Measurements from ENCODE around the gene TBPL1. TPM values are rescaled to one million over a fixed set of nuclear protein-coding genes. Genes with fewer than 3 reads are reported as not detected.

The TBPL1 gene
- total and polyA plus RNA-seq, 7 donors = 6.6 to 26.4 (median 13.2) TPM

DNA sequence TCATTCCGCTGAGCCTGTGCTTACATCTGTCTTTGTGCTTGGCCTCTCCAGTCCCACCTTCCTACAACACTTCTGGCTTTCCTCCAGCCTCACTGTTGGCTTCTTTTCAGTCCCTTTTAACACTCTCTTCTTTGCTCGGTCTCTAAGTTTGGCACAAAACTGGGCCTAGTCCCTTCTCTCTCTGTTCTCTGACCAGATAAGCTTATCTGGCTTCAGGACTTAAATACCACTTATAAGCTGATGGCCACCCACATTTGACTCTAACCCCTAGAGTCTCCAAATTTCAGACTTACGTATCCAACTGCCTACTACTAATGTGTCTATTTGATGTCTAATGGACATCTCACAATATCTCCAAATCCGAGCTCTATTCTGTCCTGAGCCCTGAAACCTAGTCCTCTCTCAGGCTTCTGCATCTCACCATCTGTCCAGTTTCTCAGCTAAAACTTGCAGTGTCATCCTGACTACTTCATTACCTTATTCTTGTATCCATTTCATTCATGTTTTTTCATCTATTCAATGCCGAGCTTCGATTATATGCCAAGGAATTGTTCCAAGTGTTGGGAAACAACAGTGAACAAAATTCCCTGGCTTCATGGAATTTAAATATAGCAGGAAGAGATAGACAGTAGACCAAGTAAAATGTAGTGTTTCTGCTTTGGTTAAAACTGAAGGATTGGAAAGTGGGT, 40.1 kb downstream of the TBPL1 start:
- DNase-seq = no peak
- WGBS, 2 donors = 90 to 95% methylated on average over 6 of the region's 6 CpGs
- Histone ChIP-seq H3K36me3 (peaks cover 0 to 4% (median 0%) of the 10 kb centered on the region in 4 donors), H3K4me1 (peaks cover 0 to 36% (median 22%) of the 10 kb centered on the region in 4 donors), H3K27me3 (no peaks in the 10 kb centered on the region), H3K4me3 (no peak overlapping the region), H3K9me3 (no peaks in the 10 kb centered on the region), H3K27ac (peak overlapping the region in 3 of 4 donors; percentile 6 to 57 (median 34))
- intact Hi-C loops (cut with DNase I) = no loop called here
- TF ChIP-seq POLR2A (IDR thresholded peaks at IDR 0.05) = no peak
- TF ChIP-seq, protein P1, sequence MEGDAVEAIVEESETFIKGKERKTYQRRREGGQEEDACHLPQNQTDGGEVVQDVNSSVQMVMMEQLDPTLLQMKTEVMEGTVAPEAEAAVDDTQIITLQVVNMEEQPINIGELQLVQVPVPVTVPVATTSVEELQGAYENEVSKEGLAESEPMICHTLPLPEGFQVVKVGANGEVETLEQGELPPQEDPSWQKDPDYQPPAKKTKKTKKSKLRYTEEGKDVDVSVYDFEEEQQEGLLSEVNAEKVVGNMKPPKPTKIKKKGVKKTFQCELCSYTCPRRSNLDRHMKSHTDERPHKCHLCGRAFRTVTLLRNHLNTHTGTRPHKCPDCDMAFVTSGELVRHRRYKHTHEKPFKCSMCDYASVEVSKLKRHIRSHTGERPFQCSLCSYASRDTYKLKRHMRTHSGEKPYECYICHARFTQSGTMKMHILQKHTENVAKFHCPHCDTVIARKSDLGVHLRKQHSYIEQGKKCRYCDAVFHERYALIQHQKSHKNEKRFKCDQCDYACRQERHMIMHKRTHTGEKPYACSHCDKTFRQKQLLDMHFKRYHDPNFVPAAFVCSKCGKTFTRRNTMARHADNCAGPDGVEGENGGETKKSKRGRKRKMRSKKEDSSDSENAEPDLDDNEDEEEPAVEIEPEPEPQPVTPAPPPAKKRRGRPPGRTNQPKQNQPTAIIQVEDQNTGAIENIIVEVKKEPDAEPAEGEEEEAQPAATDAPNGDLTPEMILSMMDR (IDR thresholded peaks at IDR 0.05) = no peak
- no peak for TF ChIP-seq EP300 (IDR thresholded peaks at IDR 0.05)
- TF ChIP-seq POLR2AphosphoS5 (IDR thresholded peaks at IDR 0.05) = no peak

DNA sequence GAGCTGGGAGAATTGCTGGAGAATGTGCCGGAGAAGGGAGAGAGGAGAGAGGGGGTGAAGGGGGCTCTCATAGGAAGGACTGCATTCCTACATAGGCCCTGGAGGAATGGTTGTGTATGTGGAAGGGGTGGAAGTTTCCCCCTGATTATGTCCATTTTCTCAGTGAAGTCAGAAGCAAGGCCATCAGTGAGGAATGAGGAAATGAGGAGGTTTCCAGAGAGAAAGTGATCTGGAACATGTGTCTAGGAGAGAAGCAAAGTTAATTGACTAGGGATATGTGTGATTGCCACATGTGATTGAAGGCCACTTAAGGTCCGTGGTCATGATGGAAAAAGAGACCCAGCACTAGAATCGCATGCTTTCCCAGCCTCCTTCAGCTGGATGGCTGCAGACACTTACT, 42.3 kb downstream of the TBPL1 start:
- no peak for DNase-seq
- 82 to 89% methylated on average over 3 of the region's 3 CpGs for WGBS, 2 donors
- Histone ChIP-seq H3K4me1 (peaks cover 0 to 36% (median 22%) of the 10 kb centered on the region in 4 donors), H3K27ac (no peak overlapping the region), H3K36me3 (no peaks in the 10 kb centered on the region), H3K4me3 (no peak overlapping the region), H3K9me3 (no peaks in the 10 kb centered on the region), H3K27me3 (no peaks in the 10 kb centered on the region)
- intact Hi-C loops (cut with DNase I) = no loop called here
- TF ChIP-seq EP300 (IDR thresholded peaks at IDR 0.05) = no peak
- no peak for TF ChIP-seq POLR2AphosphoS5 (IDR thresholded peaks at IDR 0.05)
- no peak for TF ChIP-seq POLR2A (IDR thresholded peaks at IDR 0.05)
- TF ChIP-seq, protein P1 (IDR thresholded peaks at IDR 0.05) = no peak

DNA sequence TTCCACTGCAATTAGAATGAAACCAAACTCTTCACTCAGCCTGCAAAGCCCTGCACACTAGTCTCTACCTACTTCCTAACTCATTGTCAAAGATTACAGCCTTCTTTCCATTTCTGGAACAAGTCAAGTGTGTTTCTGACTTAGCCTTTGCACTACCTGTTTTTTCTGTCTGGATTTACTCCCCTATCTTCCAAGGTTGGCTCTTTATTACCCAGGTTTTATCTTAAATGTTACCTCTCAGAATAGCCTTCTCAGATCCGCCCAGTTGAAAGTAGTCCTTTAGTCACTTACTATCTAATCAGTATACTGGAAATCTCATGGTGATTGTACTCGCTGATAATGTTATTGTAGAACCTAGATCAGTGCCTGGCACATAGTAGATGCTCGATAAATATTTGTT, 42.7 kb downstream of the TBPL1 start:
- no peak overlapping the region for H3K4me3 ChIP-seq
- no peak overlapping the region for H3K27ac ChIP-seq
- H3K4me1 ChIP-seq = peaks cover 0 to 33% (median 19%) of the 10 kb centered on the region in 4 donors
- H3K9me3 ChIP-seq = no peaks in the 10 kb centered on the region
- DNase-seq = no peak
- intact Hi-C loops (cut with DNase I) = loop anchor here (2.0 kb wide), 1 partner anchor 61 kb away; no protein-coding TSS in a partner anchor
- H3K36me3 ChIP-seq = no peaks in the 10 kb centered on the region
- TF ChIP-seq, protein P1 (IDR thresholded peaks at IDR 0.05) = no peak
- TF ChIP-seq POLR2AphosphoS5 (IDR thresholded peaks at IDR 0.05) (no peak), EP300 (IDR thresholded peaks at IDR 0.05) (no peak), POLR2A (IDR thresholded peaks at IDR 0.05) (no peak)
- WGBS, 2 donors = 44 to 78% methylated on average over 3 of the region's 3 CpGs
- no peaks in the 10 kb centered on the region for H3K27me3 ChIP-seq

DNA sequence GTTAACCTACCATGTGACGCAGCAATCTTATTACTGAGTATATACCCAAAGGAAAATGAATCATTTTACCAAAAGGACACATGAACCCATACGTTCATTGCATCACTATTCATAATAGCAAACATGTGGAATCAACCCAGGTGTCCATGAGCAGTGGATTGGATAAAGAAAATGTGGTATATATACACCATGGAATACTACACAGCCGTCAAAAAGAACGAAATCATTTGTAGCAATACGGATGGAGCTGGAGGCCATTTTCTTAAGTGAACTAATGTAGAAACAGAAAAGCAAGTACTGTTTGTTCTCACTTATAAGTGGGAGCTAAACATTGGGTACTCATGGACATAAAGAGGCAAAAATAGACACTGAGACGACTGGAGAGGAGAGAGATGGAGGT, 44.2 kb downstream of the TBPL1 start:
- H3K9me3 ChIP-seq = no peaks in the 10 kb centered on the region
- intact Hi-C loops (cut with DNase I) = loop anchor here (2.0 kb wide), 1 partner anchor 60 kb away; no protein-coding TSS in a partner anchor
- H3K36me3 ChIP-seq = no peaks in the 10 kb centered on the region
- no peak overlapping the region for H3K4me3 ChIP-seq
- TF ChIP-seq, protein P1 (IDR thresholded peaks at IDR 0.05) = no peak
- TF ChIP-seq POLR2A (IDR thresholded peaks at IDR 0.05) (no peak), POLR2AphosphoS5 (IDR thresholded peaks at IDR 0.05) (no peak), EP300 (IDR thresholded peaks at IDR 0.05) (no peak)
- H3K27me3 ChIP-seq = no peaks in the 10 kb centered on the region
- no peak for DNase-seq
- H3K27ac ChIP-seq = no peak overlapping the region
- 97% methylated on average over 6 of the region's 6 CpGs for WGBS, 2 donors
- peaks cover 0 to 20% (median 10%) of the 10 kb centered on the region in 4 donors for H3K4me1 ChIP-seq

Data from sigmoid colon (tissue), 7 donors.